ENCODE measurements around the gene BAIAP2.

BAIAP2 gene

GRCh38 chr17:81021531-81022343, 13.2 kb upstream of the BAIAP2 start:
- in situ Hi-C loops (cut with MboI; ENCODE audit: low sequenced_read_pairs, unreplicated experiment): no loop called here
- no peak for DNase-seq (ENCODE audit: low spot score)
- TF ChIP-seq, protein P1, sequence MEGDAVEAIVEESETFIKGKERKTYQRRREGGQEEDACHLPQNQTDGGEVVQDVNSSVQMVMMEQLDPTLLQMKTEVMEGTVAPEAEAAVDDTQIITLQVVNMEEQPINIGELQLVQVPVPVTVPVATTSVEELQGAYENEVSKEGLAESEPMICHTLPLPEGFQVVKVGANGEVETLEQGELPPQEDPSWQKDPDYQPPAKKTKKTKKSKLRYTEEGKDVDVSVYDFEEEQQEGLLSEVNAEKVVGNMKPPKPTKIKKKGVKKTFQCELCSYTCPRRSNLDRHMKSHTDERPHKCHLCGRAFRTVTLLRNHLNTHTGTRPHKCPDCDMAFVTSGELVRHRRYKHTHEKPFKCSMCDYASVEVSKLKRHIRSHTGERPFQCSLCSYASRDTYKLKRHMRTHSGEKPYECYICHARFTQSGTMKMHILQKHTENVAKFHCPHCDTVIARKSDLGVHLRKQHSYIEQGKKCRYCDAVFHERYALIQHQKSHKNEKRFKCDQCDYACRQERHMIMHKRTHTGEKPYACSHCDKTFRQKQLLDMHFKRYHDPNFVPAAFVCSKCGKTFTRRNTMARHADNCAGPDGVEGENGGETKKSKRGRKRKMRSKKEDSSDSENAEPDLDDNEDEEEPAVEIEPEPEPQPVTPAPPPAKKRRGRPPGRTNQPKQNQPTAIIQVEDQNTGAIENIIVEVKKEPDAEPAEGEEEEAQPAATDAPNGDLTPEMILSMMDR (IDR thresholded peaks at IDR 0.05; ENCODE audit: borderline replicate concordance, control extremely low read depth, extremely low read depth, insufficient read depth, missing control alignments): no peak

GRCh38 chr17:81022344-81022676, 12.6 kb upstream of the BAIAP2 start:
- TF ChIP-seq, protein P1 (IDR thresholded peaks at IDR 0.05; ENCODE audit: borderline replicate concordance, control extremely low read depth, extremely low read depth, insufficient read depth, missing control alignments): no peak
- in situ Hi-C loops (cut with MboI; ENCODE audit: low sequenced_read_pairs, unreplicated experiment): no loop called here
- no peak for DNase-seq (ENCODE audit: low spot score)

GRCh38 chr17:81025065-81025740, 9.7 kb upstream of the BAIAP2 start:
- in situ Hi-C loops (cut with MboI; ENCODE audit: low sequenced_read_pairs, unreplicated experiment): no loop called here
- no peak for DNase-seq (ENCODE audit: low spot score)

GRCh38 chr17:81025741-81026129, 9.2 kb upstream of the BAIAP2 start:
- in situ Hi-C loops (cut with MboI; ENCODE audit: low sequenced_read_pairs, unreplicated experiment): no loop called here
- TF ChIP-seq, protein P1 (IDR thresholded peaks at IDR 0.05; ENCODE audit: borderline replicate concordance, control extremely low read depth, extremely low read depth, insufficient read depth, missing control alignments): no peak
- no peak for DNase-seq (ENCODE audit: low spot score)

More at GRCh38 chr17:81025065-81025740, 9.7 kb upstream of the BAIAP2 start:
- TF ChIP-seq, protein P1 (IDR thresholded peaks at IDR 0.05; ENCODE audit: borderline replicate concordance, control extremely low read depth, extremely low read depth, insufficient read depth, missing control alignments): no peak

DNA sequence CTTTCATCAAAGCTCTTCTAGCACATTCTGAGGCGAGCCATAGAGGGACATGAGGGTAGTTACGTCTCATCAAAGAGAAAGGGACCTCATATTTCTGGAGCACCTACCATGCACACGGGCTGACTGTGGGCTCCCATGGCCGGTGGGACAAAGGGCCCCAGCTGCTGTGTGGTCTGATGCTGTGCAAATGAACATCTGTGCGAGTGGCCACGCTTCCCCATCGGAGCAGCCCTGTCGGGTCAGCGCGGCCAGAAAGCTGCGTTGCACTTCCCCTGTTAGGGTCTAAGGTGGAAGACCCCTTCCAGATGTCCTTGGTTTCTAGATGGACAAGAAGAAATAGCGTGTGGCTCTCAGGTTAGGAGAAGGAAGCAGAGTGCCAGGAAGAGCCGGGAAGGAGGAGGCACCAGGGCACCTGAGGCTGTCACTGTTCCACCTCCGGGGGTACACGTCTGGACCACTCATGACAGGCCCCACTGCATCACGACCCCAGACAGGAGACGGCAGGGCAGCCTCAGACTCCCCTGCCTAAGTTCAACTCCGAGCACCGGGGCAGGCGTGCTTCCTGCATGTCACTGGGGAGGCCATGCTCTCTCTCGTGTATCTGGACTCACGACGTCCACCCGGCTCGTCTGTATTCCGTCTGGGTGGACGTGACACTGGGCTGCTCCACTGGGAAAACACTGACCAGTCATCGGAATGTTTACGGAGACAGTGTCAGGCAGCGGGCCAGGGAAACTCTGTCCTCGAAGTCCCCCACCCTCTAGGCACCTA, 8.5 kb upstream of the BAIAP2 start:
- TF ChIP-seq, protein P1 (IDR thresholded peaks at IDR 0.05; ENCODE audit: borderline replicate concordance, control extremely low read depth, extremely low read depth, insufficient read depth, missing control alignments): no peak
- in situ Hi-C loops (cut with MboI; ENCODE audit: low sequenced_read_pairs, unreplicated experiment): no loop called here
- DNase-seq (ENCODE audit: low spot score): no peak

GRCh38 chr17:81027038-81027437, 7.9 kb upstream of the BAIAP2 start:
- in situ Hi-C loops (cut with MboI; ENCODE audit: low sequenced_read_pairs, unreplicated experiment): no loop called here
- no peak for DNase-seq (ENCODE audit: low spot score)
- TF ChIP-seq, protein P1 (IDR thresholded peaks at IDR 0.05; ENCODE audit: borderline replicate concordance, control extremely low read depth, extremely low read depth, insufficient read depth, missing control alignments): no peak

Measured in GM13976 (cell line).